Activated CD4-positive, alpha-beta T cell treated with anti-CD3 and anti-CD28 coated beads, Interleukin-2, amount 50 U/mL, for 4 hours (primary cell): Measurements from ENCODE around the gene ICAM3.
"Not testable (repeated sequence)": the region's sequence is repeated elsewhere in the genome, so short reads cannot be mapped to it uniquely, and the experiment has no call there.

Experiments used
- DNase-seq, 2 experiments: peaks; one replicate each; pipeline ENCODE4 v3.0.0-alpha.2; 2020

The ICAM3 gene

GRCh38 chr19:10346509-10346908 lies 7.1 kb upstream of the ICAM3 start:
- DNase-seq, result no peak

- DNase-seq, result no peak
Observed at GRCh38 chr19:10344780-10345179, 5.4 kb upstream of the ICAM3 start.

- no peak for DNase-seq
Observed at GRCh38 chr19:10343495-10343894, 4.1 kb upstream of the ICAM3 start.

GRCh38 chr19:10339977-10340376 lies 553 bp upstream of the ICAM3 start:
- DNase-seq, result no peak

GRCh38 chr19:10338940-10339339 lies 484 bp downstream of the ICAM3 start:
- DNase-seq, result no peak

GRCh38 chr19:10336725-10337124 lies 2.7 kb downstream of the ICAM3 start:
- DNase-seq, result not testable (repeated sequence)

- DNase-seq, result no peak
Observed at GRCh38 chr19:10335352-10335985, 4.0 kb downstream of the ICAM3 start.

GRCh38 chr19:10334588-10335351 lies 4.7 kb downstream of the ICAM3 start:
- DNase-seq, result no peak

GRCh38 chr19:10333758-10334587 lies 5.5 kb downstream of the ICAM3 start:
- no peak for DNase-seq

GRCh38 chr19:10332965-10333757 lies 6.3 kb downstream of the ICAM3 start, which contains the start of gene RAVER1:
TSS of gene RAVER1 (minus strand) at chr19:10333529. CDS start at chr19:10333507, 22 bp downstream.
- peak; percentile 97 to 98 for DNase-seq

- no peak for DNase-seq
Observed at GRCh38 chr19:10332158-10332964, 7.1 kb downstream of the ICAM3 start.

GRCh38 chr19:10329555-10329954 lies 9.9 kb downstream of the ICAM3 start:
- DNase-seq, result no peak

GRCh38 chr19:10328558-10329429 lies 10.6 kb downstream of the ICAM3 start:
- no peak for DNase-seq

GRCh38 chr19:10327793-10328192 lies 11.6 kb downstream of the ICAM3 start:
- DNase-seq, result no peak

GRCh38 chr19:10325732-10326131 lies 13.7 kb downstream of the ICAM3 start:
- no peak for DNase-seq

- DNase-seq, result no peak
Observed at GRCh38 chr19:10321874-10322835, 17.3 kb downstream of the ICAM3 start.

- DNase-seq, result no peak
Observed at GRCh38 chr19:10321417-10321797, 18.0 kb downstream of the ICAM3 start.

- DNase-seq, result no peak
Observed at GRCh38 chr19:10320602-10321416, 18.6 kb downstream of the ICAM3 start.
